ENCODE measurements around the gene MCAT.

Gene MCAT

GRCh38 chr22:43090130-43090789 lies 52.9 kb downstream of the MCAT start:
- peak; percentile 71 for DNase-seq (ENCODE audit: low read depth)

DNA sequence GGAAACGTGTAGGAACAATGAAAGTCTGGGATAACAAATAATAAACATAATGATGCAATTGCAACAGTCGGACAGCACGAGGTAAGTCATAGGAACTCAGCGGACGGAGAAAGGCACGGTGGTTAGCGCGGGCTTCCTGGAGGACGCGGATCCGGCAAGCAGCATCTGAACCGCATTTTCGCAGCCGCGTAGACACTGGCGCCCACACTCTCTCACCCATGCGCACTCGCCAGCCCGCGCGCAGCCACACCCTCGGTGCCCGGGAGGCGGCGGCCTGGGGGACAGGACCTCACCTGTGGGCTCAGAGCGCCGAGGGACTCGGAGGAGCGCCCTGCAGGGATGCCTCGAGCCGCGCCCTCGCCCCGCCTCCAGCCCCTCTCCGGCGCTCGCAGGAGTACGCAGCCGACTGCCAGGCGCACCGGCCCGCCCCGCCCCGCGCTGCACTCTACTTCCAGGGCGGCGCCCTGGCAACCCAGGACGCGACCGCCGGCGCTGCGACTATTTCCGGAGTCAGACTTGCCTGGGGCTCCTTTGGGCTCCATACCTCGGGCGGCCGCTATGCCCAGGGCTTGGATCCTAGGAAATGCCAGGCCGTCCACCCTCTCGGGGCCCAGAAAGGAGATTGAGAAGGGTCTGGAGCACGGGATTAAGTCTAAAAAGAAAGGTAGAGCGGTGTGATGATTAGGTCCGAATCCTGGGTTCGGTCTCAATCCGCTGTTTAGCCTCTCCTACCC lies 54.0 kb downstream of the MCAT start, which contains the start of gene TTLL1:
Gene TTLL1, minus strand, starts transcription at position 408 of the 734 bp plus-strand sequence. CDS start 13,805 bp downstream, outside the sequence.
- DNase-seq (ENCODE audit: low read depth), result no peak

DNA sequence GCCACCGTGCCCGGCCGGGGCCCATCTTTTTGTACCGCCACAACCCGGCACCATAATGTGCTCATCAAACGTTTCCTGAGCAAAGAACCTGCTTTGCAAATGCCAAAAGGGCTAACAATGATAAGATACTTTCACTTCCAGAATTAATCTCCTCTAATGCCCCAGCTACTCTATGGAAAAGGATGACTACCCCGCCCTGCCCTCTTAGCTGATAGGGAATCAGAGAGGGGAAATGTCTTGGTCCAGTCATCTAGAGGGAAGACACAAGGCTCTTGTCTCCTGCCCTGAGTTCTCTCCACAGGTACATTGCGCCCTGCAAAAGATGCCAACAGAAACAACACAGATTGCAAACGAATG lies 54.6 kb downstream of the MCAT start:
- DNase-seq (ENCODE audit: low read depth), result no peak

DNA sequence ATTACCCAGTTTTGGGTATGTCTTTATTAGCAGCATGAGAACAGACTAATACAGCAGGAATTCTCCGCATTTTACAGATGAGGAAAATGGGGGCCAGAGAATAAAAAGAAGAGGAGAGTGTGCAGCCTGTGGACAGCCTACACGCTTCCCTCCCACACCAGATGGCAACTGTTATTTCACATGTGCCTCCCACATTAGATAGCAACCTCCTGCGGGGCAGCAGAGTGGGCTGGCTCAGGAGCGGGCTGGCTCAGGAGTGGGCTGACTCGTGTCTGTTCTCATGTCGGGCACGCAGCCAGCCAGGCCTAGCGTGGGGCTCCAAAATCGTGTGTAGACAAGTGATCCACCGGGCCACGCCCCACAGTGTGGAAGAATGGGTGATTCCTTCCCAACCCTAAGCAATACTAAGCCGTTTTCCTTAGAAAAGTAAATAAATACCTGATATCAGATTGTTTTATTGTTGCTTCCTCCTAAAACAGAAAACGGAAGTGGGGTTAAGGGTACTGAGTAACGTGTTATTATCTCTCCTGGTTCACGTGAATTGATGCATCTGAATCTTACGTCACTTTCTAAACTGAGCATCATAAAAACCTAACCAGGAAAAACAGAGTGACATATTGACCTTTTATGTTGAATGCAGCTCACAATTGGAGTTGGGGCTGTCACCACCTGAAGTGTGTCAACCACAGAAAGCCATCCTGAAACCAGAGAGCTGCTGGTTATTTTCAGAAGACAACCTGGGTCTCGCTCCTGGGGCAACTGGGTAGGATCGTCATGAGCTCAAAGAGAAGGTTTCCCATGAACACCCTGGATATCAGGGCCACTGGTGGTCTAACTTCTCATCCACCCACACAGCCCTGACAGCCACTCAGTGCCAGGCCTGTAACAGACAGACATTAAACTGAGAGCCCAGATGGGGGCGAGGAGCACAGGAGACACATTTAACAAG lies 57.3 kb downstream of the MCAT start:
- DNase-seq (ENCODE audit: low read depth), result no peak

Measured in non-pigmented ciliary epithelial cell (primary cell).